GM19099 (cell line): ENCODE data around the gene MYO1B.

Experiments
- POLR2A ChIP-seq: IDR thresholded peaks from 3 replicates; pipeline ENCODE4 v1.6.1; 2011; ENCODE audit warnings: low read depth; ENCODE audit not compliant: insufficient read length; ENCODE audit errors: extremely low read depth

The MYO1B gene

GRCh38 chr2:191432121-191432520 lies 186.9 kb downstream of the MYO1B start:
- no peak for TF ChIP-seq POLR2A

GRCh38 chr2:191434072-191434471 lies 188.9 kb downstream of the MYO1B start:
- TF ChIP-seq POLR2A: no peak

DNA sequence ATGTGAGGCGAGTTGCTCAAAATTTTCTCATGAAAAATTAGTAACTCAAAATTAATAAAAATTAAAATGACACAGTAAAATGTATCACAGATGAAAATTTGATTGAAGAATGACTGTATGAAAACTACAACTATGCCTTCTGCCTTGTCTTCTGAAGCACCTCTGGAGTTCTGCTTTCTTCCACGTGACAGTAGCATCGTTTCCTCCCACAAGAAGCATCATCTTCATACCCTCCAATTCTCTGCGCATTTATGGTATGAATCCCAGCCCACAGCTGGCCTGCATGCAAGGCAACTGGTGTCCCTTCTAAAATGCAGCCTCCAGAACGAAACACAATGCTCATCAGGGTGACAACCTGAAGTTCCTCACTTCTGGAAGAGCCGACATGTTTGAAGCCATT lies 189.9 kb downstream of the MYO1B start:
- TF ChIP-seq POLR2A: no peak

- no peak for TF ChIP-seq POLR2A
Observed at GRCh38 chr2:191436368-191437055, 191.3 kb downstream of the MYO1B start.

- TF ChIP-seq POLR2A: no peak
Observed at GRCh38 chr2:191439481-191439880, 194.3 kb downstream of the MYO1B start.

- no peak for TF ChIP-seq POLR2A
Observed at GRCh38 chr2:191441496-191442214, 196.5 kb downstream of the MYO1B start.

GRCh38 chr2:191443446-191443845 lies 198.2 kb downstream of the MYO1B start:
- no peak for TF ChIP-seq POLR2A

- TF ChIP-seq POLR2A: no peak
Observed at GRCh38 chr2:191446910-191447309, 201.7 kb downstream of the MYO1B start.

GRCh38 chr2:191451116-191451515 lies 205.9 kb downstream of the MYO1B start:
- no peak for TF ChIP-seq POLR2A

DNA sequence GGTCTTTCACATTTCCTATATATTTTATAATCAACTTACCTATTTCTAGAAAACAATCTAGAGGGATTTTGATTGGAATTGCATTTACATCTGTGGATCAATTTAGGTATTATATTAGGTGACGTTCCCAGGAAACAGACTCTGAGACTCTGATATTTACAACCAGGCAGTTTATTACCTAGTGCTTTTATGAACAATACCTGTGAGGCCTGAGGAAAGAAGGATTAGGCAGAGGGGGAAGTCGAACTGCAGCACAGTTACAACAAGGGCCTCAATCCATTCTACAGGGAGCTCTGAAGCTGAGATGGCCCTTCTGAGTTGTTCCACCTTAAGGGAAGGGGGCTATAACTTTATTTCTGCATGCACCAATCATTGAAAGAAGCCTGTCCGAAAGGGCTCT lies 206.9 kb downstream of the MYO1B start:
- TF ChIP-seq POLR2A: no peak

GRCh38 chr2:191453761-191454160 lies 208.6 kb downstream of the MYO1B start:
- TF ChIP-seq POLR2A: no peak

DNA sequence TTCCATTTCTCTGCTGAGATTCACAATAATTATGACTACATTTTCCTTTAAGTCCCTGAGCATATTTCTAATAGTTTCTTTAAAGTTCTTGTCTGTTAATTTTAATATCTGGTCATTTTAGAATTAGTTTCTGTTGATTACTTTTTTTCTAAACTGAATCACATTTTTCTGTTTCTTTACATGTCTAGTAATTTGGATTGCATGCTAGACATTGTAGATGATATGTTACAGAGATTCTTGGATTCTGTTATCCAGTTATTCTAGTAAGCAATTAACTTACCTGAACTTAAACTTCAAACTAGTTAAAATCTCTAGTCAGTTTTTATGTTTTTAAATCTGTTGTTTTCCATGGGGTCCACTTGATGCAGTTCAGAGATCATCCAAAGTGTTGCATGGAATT lies 214.0 kb downstream of the MYO1B start:
- no peak for TF ChIP-seq POLR2A

- no peak for TF ChIP-seq POLR2A
Observed at GRCh38 chr2:191462370-191462769, 217.2 kb downstream of the MYO1B start.

DNA sequence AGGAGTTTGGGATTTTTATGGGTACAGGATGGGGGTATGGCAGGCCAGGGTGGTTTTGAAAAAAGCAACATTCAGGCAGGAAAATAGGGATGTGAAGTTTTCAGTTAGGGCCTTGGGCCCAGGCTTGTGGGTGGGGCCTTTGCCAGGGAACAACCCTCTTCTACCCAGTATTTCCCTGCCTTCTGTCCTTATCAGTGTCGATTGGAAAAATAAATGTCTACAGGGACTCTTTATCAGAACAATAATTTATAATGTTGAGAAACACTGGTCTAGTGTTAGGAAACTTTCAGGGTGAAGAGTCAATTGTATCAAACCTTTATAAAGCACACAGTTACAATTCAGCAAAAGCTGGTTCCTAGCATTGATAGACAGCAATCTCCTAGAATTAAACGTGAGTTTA lies 218.6 kb downstream of the MYO1B start:
- no peak for TF ChIP-seq POLR2A

- no peak for TF ChIP-seq POLR2A
Observed at GRCh38 chr2:191465766-191466420, 220.7 kb downstream of the MYO1B start.

DNA sequence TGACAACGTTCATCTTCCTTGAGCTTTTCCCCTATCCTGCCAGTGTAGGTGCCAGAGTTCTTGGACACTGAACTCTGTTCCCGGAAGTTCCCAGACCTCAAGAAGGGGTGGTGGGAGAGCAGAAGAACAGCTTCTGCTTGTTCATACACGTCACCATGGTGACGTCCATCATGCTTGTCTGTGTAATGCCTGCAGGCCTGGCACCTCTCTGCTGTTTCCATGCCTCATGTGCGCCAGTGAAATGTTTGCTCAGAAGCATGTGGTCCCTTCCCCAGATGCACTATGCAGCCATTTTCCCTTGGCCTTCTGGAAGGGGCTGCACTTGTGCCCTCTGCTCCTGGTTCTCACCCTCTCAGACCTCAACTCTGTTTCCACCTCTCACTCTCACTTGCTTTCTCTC lies 221.9 kb downstream of the MYO1B start:
- no peak for TF ChIP-seq POLR2A
